Skin of body (tissue), 2 donors: Measurements from ENCODE around the gene PDP2. TPM values are rescaled to one million over a fixed set of nuclear protein-coding genes. Genes with fewer than 3 reads are reported as not detected.
A peak's percentile ranks its signal among the peaks of the same experiment; 100 is the strongest.
"Not testable (repeated sequence)": the region's sequence is repeated elsewhere in the genome, so short reads cannot be mapped to it uniquely, and the experiment has no call there.

Source experiments
- DNase-seq: peaks from one replicate; lab custom pipeline; 2025; lab: John Stamatoyannopoulos, UW
- total RNA-seq: library from RNA; depleted of rRNA; stranded (reverse); fragments of >200 nt; gene quantifications from one replicate; pipeline ENCODE4 v1.2.3, GENCODE V29; 2014

PDP2 gene
- total RNA-seq, 1 donor from 2014 or later, result 7.4 TPM

- no peak for DNase-seq
Observed at GRCh38 chr16:66885491-66885890, 5.2 kb downstream of the PDP2 start.

GRCh38 chr16:66886321-66886720 lies 6.0 kb downstream of the PDP2 start:
- no peak for DNase-seq

GRCh38 chr16:66886914-66887313 lies 6.6 kb downstream of the PDP2 start:
- no peak for DNase-seq

- DNase-seq, result no peak
Observed at GRCh38 chr16:66888647-66889615, 8.6 kb downstream of the PDP2 start.

GRCh38 chr16:66889622-66890021 lies 9.3 kb downstream of the PDP2 start:
- DNase-seq, result no peak

- no peak for DNase-seq
Observed at GRCh38 chr16:66890799-66891198, 10.5 kb downstream of the PDP2 start.

GRCh38 chr16:66891360-66891759 lies 11.0 kb downstream of the PDP2 start:
- DNase-seq, result no peak

- no peak for DNase-seq
Observed at GRCh38 chr16:66891797-66892196, 11.5 kb downstream of the PDP2 start.

- no peak for DNase-seq
Observed at GRCh38 chr16:66894055-66894454, 13.7 kb downstream of the PDP2 start.

GRCh38 chr16:66894948-66895688 lies 14.8 kb downstream of the PDP2 start:
- peak; percentile 22 for DNase-seq

GRCh38 chr16:66895689-66895979 lies 15.3 kb downstream of the PDP2 start:
- DNase-seq, result no peak

GRCh38 chr16:66895999-66896398 lies 15.7 kb downstream of the PDP2 start:
- DNase-seq, result no peak

- not testable (repeated sequence) for DNase-seq
Observed at GRCh38 chr16:66896682-66897081, 16.4 kb downstream of the PDP2 start.

GRCh38 chr16:66898207-66898606 lies 17.9 kb downstream of the PDP2 start:
- no peak for DNase-seq

GRCh38 chr16:66898933-66899309 lies 18.6 kb downstream of the PDP2 start:
- DNase-seq, result no peak

GRCh38 chr16:66899310-66899944 lies 19.1 kb downstream of the PDP2 start:
- DNase-seq, result no peak

- peak; percentile 2 for DNase-seq
Observed at GRCh38 chr16:66899945-66900710, 19.8 kb downstream of the PDP2 start.

- no peak for DNase-seq
Observed at GRCh38 chr16:66900721-66901441, 20.6 kb downstream of the PDP2 start.

GRCh38 chr16:66901626-66902025 lies 21.3 kb downstream of the PDP2 start:
- DNase-seq, result no peak

- DNase-seq, result no peak
Observed at GRCh38 chr16:66902648-66903543, 22.6 kb downstream of the PDP2 start.
